Neural crest cell (in vitro differentiated cells): ENCODE data around the gene NCS1. TPM values are rescaled to one million over a fixed set of nuclear protein-coding genes. Genes with fewer than 3 reads are reported as not detected.

Experiments used
- DNase-seq: peaks from one replicate; pipeline ENCODE4 v3.0.0; 2021; ENCODE audit warnings: low read depth, mixed read lengths, low spot score
- H3K27ac Mint-ChIP-seq: one replicate; pipeline ENCODE4 v1.8.0; 2021; ENCODE audit warnings: mild to moderate bottlenecking, mixed read lengths; ENCODE audit not compliant: unreplicated experiment
- H3K27me3 Mint-ChIP-seq: 2 replicates; pipeline ENCODE4 v1.8.0; 2021; ENCODE audit warnings: low read depth, mild to moderate bottlenecking, mixed read lengths
- H3K36me3 Mint-ChIP-seq: 2 replicates; pipeline ENCODE4 v1.8.0; 2021; ENCODE audit warnings: low read depth, mild to moderate bottlenecking, mixed read lengths
- H3K4me1 Mint-ChIP-seq: 2 replicates; pipeline ENCODE4 v1.8.0; 2021; ENCODE audit warnings: mixed read lengths
- H3K4me3 Mint-ChIP-seq: one replicate; pipeline ENCODE4 v1.8.0; 2021; ENCODE audit warnings: mild to moderate bottlenecking, mixed read lengths
- H3K9me3 Mint-ChIP-seq: 2 replicates; pipeline ENCODE4 v1.8.0; 2021; ENCODE audit warnings: mixed read lengths
- CTCF ChIP-seq: fragments of 200-600 bp; sonication (generic); conservative IDR thresholded peaks from 2 replicates; pipeline ENCODE4 v1.5.0; 2021; ENCODE audit warnings: antibody characterized with exemption, mild to moderate bottlenecking
- total RNA-seq: library from RNA; stranded (reverse); gene quantifications from 2 replicates; pipeline ENCODE4 v1.2.1, GENCODE V29; 2021

NCS1 gene
- total RNA-seq, 1 donor from 2014 or later: 60.1 TPM

DNA sequence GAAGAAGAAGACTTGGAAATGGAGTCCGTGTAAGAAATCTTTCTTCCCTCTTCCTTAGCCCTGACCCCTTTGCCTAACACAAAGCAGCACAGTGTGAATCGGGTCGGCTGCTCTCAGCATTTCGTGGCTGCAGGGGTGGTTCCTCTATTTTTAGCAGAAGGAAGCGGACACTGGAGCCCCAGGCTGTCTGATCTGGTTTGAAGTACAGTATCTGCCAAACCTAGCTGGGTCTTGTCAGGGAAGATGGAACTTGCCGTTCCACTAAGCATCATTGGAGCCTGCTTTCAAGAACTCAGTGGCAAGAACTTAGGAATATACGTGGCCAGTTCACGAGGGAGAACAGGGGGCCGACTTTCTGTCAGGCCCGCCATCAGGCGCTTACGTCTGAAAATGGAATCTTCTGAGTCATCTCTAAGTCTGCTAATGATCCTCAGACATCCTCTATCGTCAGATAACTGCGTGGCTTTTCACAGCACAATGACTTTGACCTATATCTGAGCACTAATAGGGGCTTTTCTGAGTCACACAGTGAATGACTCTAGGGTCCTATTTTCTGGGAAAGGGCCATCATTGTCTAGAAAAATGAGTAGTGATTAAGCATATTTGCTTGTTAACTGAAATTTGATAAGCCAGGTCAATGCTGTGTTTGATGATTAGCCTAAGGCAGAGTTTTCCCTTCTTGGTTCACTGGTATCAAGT lies 43.3 kb upstream of the NCS1 start:
- Mint-ChIP-seq H3K4me1 (peaks cover 54% of the 10 kb centered on the region), H3K4me3 (peak overlapping the region; percentile 41), H3K27ac (peak overlapping the region; percentile 96), H3K27me3 (no peaks in the 10 kb centered on the region), H3K9me3 (no peaks in the 10 kb centered on the region), H3K36me3 (peaks cover 8% of the 10 kb centered on the region)
- DNase-seq: no peak
- TF ChIP-seq CTCF: no peak

- H3K27ac Mint-ChIP-seq: peak overlapping the region; percentile 96
- H3K9me3 Mint-ChIP-seq: no peaks in the 10 kb centered on the region
- peaks cover 8% of the 10 kb centered on the region for H3K36me3 Mint-ChIP-seq
- H3K27me3 Mint-ChIP-seq: no peaks in the 10 kb centered on the region
- no peak overlapping the region for H3K4me3 Mint-ChIP-seq
- H3K4me1 Mint-ChIP-seq: peaks cover 54% of the 10 kb centered on the region
- TF ChIP-seq CTCF: no peak
- no peak for DNase-seq
These were observed 42.7 kb upstream of the NCS1 start for GRCh38 chr9:130129432-130130061.

GRCh38 chr9:130132746-130133145 lies 39.5 kb upstream of the NCS1 start:
- peaks cover 2% of the 10 kb centered on the region for H3K36me3 Mint-ChIP-seq
- H3K9me3 Mint-ChIP-seq: no peaks in the 10 kb centered on the region
- peaks cover 63% of the 10 kb centered on the region for H3K4me1 Mint-ChIP-seq
- no peak for TF ChIP-seq CTCF
- DNase-seq: no peak
- H3K27ac Mint-ChIP-seq: peak overlapping the region; percentile 91
- peak overlapping the region; percentile 10 for H3K4me3 Mint-ChIP-seq
- no peaks in the 10 kb centered on the region for H3K27me3 Mint-ChIP-seq

DNA sequence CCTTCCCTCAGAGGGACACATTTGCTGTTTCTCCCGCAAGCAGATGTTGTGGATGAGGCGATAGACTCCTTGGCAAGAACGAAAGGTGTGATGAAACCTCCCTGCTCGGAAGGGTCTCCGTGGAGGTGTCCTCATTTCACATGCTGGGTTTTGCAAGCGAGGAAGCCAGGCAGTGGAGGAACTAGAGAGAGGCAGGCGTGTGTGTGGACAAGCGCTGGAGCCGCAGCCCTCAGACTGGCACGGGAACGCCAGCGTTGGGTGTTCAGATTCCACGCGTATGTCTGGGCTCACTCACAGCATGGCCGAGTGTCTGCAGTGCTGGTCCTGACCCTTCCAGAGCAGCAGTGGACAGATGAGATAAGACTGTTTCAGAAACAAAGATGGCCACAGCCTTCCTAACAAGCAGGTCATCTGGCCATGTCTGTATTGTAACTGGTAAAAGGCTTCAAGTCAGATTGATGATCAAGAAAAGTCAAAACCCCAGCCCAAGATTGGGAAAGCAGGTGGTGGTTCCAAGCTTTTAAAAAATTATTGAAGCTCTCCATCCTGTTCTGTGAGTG lies 35.0 kb upstream of the NCS1 start:
- no peak for TF ChIP-seq CTCF
- no peak for DNase-seq
- H3K36me3 Mint-ChIP-seq: peaks cover 2% of the 10 kb centered on the region
- no peak overlapping the region for H3K4me3 Mint-ChIP-seq
- no peaks in the 10 kb centered on the region for H3K9me3 Mint-ChIP-seq
- H3K27me3 Mint-ChIP-seq: no peaks in the 10 kb centered on the region
- H3K27ac Mint-ChIP-seq: peak overlapping the region; percentile 95
- peaks cover 53% of the 10 kb centered on the region for H3K4me1 Mint-ChIP-seq

- Mint-ChIP-seq H3K36me3 (peaks cover 2% of the 10 kb centered on the region), H3K27me3 (no peaks in the 10 kb centered on the region), H3K4me1 (peaks cover 56% of the 10 kb centered on the region), H3K9me3 (no peaks in the 10 kb centered on the region), H3K4me3 (peak overlapping the region; percentile 47), H3K27ac (peak overlapping the region; percentile 95)
- no peak for TF ChIP-seq CTCF
- DNase-seq: no peak
These were observed 34.5 kb upstream of the NCS1 start for GRCh38 chr9:130137641-130138081.
